GM19043 (cell line): ENCODE data around the gene SMIM1.
A peak's percentile ranks its signal among the peaks of the same experiment; 100 is the strongest.
"Not testable (repeated sequence)": the region's sequence is repeated elsewhere in the genome, so short reads cannot be mapped to it uniquely, and the experiment has no call there.

Experiments used
- ATAC-seq: cut with Tn5 transposase; IDR thresholded peaks from one replicate; pipeline ENCODE4 v1.9.1; 2021; ENCODE audit warnings: low read depth; ENCODE audit not compliant: unreplicated experiment

The SMIM1 gene

GRCh38 chr1:3772715-3773571, at the start of gene SMIM1:
Gene SMIM1, plus strand, starts transcription at chr1:3772749. Its CDS starts 2,625 bp downstream, at chr1:3775374.
- ATAC-seq, result peak; percentile 7

DNA sequence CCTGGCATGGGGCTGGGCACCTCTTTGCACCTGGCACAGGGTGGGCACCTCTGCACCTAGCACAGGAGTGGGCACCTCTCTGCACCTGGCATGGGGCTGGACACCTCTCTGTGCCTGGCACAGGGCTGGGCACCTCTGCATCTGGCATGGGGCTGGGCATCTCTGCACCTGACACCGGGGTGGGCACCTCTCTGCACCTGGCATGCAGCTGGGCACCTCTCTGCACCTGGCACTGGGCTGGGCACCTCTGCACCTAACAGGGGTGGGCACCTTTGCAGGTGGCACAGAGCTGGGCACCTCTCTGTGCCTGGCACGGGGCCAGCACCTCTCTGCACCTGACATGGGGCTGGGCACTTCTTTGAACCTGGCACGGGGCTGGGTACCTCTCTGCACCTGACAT, 49.7 kb upstream of the SMIM1 start:
- no peak for ATAC-seq

- not testable (repeated sequence) for ATAC-seq
Measured at GRCh38 chr1:3724416-3725030, 48.0 kb upstream of the SMIM1 start.

- ATAC-seq, result no peak
Measured at GRCh38 chr1:3725366-3725765, 47.2 kb upstream of the SMIM1 start.

- ATAC-seq, result no peak
Measured at GRCh38 chr1:3727042-3727824, 45.3 kb upstream of the SMIM1 start.

- no peak for ATAC-seq
Measured at GRCh38 chr1:3727825-3728776, 44.4 kb upstream of the SMIM1 start.

- ATAC-seq, result no peak
Measured at GRCh38 chr1:3729594-3730542, 42.7 kb upstream of the SMIM1 start.

DNA sequence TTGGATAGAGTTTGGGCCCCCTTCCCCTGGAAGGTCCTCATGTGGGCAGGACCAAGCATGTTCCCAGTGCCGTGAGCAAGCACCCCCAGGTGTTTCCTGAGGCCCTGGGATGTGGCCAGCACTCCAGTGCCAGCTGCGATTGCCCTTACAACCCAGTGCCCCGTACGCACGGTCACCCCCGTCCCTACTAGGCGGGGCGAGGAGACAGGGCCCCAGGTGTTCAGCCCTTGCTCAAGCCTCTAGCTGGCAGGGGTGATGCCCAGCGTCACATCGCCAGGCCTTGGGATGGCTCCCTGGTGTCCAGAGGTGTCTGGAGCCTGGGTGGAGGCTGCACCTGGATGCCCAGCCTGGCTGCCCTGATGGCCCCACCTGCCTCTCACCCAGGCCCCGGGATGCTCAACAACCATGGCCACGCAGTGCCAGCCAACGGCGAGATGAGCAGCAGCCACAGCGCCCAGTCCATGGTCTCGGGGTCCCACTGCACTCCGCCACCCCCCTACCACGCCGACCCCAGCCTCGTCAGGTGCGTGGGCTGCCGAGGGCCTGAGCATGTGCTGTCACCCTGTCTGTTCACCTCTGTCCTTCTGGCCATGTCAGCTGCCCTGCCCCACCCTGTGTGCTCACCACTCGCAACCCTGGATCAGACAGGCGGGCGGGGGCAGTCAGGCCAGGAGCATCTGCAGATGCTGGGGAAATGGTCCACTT, 41.9 kb upstream of the SMIM1 start:
- no peak for ATAC-seq

GRCh38 chr1:3731583-3732433, 40.7 kb upstream of the SMIM1 start:
- ATAC-seq, result no peak

DNA sequence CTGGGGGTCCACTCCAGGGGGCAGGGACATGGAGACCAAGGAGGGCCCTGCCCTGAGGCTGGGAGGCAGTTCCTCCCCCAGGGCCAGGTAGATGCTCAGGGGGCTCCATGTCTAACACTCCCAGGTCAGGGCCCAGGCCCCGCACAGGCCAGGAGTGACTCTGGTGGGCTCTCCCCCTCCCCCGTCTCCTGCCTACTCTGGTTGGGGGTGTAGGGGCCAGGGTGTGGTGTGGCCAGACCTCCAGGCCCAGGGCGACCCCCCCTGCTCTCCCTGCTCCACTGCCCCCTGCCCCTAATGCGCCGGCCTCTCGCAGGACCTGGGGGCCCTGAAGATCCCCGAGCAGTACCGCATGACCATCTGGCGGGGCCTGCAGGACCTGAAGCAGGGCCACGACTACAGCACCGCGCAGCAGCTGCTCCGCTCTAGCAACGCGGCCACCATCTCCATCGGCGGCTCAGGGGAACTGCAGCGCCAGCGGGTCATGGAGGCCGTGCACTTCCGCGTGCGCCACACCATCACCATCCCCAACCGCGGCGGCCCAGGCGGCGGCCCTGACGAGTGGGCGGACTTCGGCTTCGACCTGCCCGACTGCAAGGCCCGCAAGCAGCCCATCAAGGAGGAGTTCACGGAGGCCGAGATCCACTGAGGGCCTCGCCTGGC, 40.0 kb upstream of the SMIM1 start:
- no peak for ATAC-seq

- no peak for ATAC-seq
Measured at GRCh38 chr1:3733094-3733882, 39.3 kb upstream of the SMIM1 start.

- ATAC-seq, result no peak
Measured at GRCh38 chr1:3733883-3734589, 38.5 kb upstream of the SMIM1 start.

DNA sequence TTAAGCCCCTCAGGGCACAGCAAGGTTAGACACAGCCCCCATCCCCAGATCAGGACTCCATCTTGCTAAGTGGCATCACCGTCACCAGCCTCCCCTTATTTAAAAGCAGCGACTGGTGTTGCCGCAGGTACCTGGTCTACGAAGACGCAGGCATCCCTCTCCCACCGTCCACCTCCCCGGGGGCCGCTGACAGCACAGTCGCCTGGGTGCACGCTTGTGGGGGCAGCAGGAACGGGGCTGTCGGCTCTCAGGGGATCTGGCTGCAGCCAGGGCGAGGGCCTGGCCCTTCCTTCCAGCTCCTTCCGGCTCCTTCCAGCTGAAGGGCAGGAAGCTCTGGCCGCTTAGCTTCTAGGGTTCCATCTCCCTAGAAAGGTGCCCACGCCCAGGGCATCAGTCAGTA, 37.9 kb upstream of the SMIM1 start:
- ATAC-seq, result no peak

DNA sequence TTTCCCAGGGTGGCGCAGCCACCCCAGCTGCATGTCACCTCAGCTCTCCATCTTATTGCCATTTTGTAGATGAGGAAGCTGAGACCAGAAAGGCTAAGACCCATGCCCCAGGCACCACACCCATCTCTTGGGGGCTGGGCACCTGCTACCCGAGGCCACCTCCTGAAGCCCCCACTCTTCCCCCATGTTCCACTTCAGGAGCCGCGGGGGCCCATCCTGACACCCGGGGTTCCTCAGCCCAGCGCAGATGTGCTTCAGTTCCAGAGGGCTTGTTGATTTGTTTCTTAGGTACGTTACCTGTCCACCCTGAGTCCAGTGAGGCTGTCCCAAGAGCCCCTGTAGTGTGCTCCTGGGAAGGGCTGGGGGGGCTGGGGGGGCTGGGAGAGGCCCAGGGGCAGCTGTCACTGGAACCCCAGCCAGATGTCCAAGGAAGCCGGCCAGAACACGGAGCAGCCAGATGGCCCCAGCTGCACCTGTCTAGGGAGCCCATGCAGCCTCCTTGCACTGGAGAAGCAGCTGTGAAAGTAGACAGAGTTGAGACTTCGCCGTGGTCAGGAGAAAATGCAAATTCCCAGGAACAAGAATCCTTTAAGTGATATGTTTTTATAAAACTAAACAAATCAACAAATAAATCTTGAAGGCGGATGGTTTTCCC, 37.4 kb upstream of the SMIM1 start:
- no peak for ATAC-seq

DNA sequence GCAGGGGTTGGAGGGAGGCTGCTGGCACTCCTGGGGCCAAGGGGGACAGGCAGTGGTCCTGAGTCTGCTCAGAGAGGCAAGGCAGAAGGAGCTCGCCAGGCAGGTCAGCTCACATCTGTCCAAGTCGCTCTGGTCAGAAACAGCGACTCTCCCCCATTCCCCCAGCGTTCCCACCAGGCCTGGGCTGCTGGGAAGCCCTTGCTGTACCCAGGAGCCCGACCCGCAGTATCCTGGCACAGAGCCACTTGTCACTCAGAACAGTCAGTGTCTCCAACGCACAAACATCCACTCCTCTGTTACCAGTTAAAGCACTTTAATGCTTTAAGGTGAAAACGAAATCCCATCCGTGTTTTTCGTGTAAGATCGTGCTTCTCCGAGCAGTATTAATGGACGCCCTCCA, 36.9 kb upstream of the SMIM1 start:
- no peak for ATAC-seq
